Loucy (cell line): ENCODE measurements around the gene PPP1R26.
"Not testable (repeated sequence)": the region's sequence is repeated elsewhere in the genome, so short reads cannot be mapped to it uniquely, and the experiment has no call there.

ENCODE experiments used
- EZH2phosphoT487 ChIP-seq: fragments of 200-600 bp; IDR thresholded peaks from 2 replicates; pipeline ENCODE4 v1.6.1; 2018; ENCODE audit warnings: antibody characterized with exemption, mild to moderate bottlenecking, moderate library complexity, borderline replicate concordance
- TF ChIP-seq, protein P1 (sequence below): fragments of 200-600 bp; sonication (generic); conservative IDR thresholded peaks from 2 replicates; pipeline ENCODE4 v1.5.1; 2014; ENCODE audit warnings: mild to moderate bottlenecking, antibody characterized with exemption, low read length

DNA sequence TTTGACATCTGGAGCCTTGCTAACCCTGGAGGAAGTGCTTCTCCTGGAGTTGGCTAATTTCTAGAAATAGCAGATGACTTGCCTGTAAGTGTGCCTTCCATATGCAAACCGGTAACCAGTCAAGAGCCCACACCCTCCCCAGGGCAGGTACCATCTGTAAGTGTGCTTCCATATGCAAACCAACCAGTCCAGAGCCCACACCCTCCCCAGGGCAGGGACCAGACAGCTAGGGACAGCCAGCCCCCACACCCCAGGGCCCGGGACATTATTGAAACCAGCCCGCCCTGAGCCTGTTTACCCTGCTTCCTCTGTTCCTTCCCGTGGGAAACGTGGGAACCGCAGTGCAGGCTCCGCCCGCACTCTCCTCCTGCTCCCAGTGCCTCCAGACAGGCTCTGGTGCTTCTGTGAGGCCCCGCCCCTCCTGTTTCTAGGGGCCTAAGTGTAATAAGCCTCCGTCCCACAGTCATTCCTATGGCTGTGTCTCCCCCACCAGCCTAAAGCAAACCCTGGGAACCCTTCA lies 54.7 kb downstream of the PPP1R26 start:
- TF ChIP-seq, protein P1, sequence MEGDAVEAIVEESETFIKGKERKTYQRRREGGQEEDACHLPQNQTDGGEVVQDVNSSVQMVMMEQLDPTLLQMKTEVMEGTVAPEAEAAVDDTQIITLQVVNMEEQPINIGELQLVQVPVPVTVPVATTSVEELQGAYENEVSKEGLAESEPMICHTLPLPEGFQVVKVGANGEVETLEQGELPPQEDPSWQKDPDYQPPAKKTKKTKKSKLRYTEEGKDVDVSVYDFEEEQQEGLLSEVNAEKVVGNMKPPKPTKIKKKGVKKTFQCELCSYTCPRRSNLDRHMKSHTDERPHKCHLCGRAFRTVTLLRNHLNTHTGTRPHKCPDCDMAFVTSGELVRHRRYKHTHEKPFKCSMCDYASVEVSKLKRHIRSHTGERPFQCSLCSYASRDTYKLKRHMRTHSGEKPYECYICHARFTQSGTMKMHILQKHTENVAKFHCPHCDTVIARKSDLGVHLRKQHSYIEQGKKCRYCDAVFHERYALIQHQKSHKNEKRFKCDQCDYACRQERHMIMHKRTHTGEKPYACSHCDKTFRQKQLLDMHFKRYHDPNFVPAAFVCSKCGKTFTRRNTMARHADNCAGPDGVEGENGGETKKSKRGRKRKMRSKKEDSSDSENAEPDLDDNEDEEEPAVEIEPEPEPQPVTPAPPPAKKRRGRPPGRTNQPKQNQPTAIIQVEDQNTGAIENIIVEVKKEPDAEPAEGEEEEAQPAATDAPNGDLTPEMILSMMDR: not testable (repeated sequence)
- TF ChIP-seq EZH2phosphoT487: not testable (repeated sequence)
